Activated CD4-positive, alpha-beta T cell treated with anti-CD3 and anti-CD28 coated beads for 24 hours (primary cell): ENCODE results near the gene FBRSL1.

Experiments
- DNase-seq, 2 donors: peaks; one replicate each; pipeline ENCODE4 v3.0.0-alpha.2; 2020; ENCODE audit warnings: low read depth in 2 of 2

FBRSL1 gene

DNA sequence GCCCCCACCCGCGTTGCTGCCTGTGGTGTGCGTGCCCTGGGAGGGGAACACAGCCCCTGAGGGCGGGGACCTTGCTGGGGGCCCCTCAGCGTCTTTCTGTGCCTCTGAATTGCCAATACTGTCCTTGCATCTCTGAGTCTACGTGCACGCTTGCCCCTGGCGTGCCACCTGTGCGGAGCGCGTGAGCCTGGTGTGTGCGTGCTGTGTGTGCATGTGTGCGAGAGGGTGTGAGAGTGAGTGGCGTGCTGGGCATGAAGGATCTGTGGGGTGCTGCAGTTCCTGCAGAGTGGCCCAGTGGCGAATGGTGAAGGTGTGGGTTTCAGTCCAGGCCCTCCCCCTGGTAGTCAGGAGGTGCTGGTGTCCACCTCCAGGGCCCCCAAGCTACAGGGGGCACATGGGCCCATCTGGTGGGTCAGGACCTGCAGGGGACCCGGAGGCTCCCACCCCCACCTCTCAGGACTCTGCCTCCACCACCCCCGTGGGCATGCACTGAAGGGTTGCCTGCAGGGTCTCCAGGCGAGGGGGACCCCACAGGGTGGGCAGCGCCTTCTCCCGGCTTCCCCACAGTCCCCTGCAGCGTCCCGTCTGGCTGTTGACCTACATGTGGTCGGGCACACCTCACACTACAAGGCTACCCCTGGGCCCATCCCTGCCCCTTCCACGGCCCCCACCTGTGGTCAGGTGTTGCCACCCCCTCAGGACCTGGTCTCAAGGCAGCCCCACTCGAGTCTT is 21.0 kb downstream of the FBRSL1 start:
- no peak for DNase-seq

DNA sequence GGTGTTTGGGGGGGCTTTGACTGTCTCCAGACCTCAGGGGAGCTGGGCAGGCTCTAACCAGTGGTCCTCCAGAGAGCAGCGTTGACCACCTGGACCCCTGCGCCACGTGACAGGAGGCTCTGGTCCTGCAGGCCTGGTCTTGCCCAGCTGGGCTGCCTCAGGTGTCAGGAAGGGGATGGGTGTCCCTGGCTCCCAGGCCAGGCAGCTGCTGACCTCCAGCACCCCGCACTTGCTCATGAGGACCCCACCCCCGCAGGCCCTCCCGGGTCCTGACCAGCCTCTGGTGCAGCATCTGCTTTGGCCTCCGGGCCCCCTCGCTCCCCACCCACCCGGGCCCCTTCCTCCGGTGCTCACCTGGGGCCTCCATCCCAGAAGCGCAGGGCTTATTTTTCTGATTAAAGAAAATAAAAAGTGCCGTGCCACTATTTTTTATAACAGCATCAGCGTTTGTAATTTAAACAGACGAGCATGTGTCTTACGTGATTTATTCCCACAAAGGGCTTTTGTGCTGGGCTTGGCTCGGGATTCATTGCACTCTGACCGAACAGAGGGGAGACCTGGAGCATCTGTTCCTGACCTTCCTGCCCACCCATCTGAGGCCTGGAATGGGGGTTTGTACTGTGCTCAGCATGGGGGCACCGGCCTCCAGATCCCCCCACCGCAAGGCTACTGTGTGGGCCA is 21.7 kb downstream of the FBRSL1 start:
- DNase-seq, result no peak

DNA sequence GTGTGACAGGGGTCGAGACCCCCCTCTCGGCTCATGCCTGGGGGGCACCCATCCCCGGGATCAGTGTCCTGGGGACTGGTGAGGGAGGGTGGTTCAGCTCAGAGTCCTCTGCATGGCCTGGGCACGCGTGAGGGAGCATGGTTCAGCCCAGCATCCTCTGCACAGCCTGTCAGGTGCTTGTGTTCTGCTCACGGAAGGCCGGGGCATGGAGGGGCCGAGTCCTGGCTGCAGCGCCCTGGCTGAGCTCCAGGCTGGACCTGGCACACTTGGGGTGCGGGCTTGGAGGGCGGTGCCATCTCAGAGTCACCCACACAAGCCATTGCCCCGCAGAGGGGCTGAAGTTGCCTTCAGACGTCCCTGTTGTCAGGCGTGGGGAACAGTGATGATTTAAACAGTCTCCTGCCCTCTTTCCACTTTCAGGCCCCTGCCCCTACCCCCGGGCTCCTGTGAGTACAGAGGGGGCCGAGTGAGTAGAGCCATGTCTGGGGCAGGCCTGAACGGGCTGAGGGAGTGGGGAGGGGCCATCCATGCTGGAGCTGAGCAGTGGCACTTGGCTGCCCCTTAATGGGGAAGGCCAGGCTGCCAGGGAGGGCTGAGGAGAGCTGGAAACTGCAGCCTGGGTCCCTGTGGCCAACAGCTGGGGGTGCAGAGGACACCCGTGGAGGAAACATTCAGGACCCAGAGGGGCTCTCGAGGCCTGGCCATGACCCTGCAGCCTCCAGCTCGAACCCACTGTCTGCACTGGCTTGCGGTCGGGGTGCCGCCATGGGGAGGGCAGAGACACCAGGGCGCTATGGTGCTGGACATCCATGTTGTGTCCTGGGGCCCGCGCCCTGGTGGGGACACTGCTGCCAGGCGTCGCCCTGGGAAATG is 22.5 kb downstream of the FBRSL1 start:
- DNase-seq, result no peak

DNA sequence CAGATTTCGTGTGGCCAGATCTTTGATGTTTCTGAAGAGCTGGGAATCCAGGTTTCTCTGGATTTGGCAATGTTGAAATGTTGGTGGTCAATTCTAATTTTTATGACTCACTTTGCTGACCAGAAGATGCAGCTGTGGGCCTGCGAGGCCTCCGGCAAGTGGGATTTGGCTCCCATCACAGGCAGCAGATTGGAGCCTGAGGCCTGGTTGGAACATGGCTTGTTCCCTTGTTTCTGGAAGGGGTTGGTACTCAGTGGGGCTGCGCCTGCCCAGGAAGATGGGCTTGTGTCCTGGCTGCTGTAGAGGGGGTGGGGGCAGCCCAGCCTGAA is 23.1 kb downstream of the FBRSL1 start:
- no peak for DNase-seq

DNA sequence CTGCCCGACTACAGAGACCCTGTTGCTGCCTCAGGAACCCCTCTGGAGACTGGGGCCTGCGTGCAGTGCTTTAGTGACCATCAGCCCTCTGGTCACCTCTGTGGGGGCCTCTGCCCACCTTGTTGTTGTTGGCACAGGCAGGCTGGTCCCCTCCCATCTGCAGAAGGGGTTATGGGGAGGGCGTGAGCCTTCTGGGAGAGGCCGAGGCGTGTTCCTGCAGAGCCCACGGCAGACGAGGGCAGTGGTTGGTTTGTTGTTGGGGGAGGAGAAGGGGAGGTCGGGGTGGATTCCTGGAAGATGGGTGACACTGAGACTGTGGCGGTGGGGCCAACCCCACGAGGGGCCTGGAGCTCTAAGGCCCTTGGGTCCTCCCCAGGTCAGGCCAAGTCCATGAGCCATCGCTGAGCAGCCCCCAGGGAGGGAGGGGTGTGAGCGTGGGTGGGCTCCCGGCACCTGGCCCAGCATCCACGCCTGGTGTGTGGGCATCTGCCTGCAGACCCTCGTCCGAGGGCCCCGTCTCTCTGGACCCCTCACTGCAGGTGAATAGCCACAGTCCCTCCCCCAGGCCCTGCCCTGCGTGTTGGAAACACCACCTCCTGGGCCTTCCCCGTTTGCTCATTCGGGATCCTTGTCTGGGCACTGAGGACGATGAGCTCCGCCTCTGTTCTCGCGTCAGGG is 23.6 kb downstream of the FBRSL1 start:
- no peak for DNase-seq

DNA sequence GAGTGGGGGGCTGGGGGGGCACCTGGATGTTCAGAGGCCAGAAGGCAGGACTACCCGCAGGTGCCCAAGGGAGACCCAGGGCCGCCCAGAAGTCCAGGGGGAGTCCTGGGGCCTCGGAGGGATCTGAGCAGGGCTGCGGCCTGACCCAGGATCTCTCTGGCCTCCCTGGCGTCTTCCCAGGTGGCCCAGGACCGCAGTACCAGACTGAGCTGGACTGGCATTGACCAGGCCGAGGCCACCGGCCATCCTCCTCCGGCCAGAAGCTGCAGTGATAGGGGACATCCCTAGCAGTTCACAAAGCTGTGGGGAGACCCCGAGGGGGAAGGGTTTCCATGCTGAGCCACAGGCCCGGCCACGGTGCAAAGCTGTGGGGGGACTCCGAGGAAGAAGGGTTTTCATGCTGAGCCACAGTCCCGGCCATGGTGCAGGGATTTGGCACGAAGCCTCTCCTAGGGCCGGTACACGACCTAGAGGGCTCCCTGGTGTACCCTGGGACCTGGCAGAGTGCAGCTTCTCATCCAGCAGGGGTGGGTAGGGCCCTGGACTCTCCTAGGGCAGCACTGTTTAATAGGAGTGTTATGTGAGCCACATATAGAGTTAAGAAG is 24.4 kb downstream of the FBRSL1 start:
- DNase-seq, result no peak

DNA sequence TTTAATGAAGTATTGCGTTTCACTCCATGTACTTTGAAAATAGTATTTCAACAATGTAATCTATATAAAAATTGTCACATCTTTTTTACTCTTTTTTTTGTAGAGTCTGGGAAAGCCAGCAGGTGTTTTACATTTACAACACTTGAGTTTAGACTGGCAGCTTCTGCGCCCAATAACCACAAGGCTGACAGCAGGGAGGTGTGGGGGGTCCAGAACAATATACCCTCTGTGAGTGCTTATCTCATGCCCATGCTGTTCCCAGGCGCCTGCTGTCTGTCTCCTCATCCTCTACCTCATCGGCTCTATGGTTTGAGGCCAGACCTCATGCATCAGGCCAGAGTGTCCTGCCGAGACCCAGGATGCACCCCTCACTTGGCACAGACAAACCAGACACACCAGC is 24.9 kb downstream of the FBRSL1 start:
- DNase-seq, result no peak

DNA sequence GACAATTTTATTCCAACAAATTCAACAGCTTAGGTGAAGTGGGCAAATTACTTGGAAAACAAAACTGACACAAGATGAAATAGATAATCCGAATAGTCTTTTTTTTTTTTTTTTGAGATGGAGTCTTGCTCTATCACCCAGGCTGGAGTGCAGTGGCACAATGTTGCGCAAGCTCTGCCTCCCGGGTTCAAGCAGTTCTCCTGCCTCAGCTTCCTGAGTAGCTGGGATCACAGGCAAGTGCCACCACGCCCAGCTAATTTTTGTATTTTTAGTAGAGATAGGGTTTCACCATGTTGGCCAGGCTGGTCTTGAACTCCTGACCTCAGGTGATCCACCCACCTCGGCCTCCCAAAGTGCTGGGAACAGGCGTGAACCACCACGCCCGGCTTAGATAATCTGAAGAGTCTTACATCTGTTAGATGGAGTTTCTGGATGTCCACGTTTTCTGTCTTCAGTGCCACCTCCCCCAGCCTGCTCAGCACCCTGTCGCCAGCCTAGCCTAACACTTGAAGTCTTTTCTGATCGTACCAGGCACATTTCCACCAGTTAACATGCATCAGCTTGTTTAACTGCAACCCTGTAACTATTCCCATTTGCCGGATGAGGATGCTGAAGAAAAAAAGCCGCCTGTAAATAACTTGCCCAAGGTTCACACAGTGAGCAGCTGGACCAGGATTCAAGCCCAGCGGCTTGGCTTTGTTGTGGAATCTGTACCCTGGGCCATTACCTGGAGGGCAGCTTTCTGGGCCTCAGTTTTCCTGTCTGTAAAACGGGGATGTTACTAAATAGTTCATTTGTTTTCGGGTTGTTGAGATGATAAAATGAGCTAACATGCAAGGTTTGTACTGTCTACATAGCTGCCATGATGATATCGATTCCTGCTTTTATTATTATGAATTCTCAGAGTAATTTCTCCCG is 26.4 kb downstream of the FBRSL1 start:
- no peak for DNase-seq

DNA sequence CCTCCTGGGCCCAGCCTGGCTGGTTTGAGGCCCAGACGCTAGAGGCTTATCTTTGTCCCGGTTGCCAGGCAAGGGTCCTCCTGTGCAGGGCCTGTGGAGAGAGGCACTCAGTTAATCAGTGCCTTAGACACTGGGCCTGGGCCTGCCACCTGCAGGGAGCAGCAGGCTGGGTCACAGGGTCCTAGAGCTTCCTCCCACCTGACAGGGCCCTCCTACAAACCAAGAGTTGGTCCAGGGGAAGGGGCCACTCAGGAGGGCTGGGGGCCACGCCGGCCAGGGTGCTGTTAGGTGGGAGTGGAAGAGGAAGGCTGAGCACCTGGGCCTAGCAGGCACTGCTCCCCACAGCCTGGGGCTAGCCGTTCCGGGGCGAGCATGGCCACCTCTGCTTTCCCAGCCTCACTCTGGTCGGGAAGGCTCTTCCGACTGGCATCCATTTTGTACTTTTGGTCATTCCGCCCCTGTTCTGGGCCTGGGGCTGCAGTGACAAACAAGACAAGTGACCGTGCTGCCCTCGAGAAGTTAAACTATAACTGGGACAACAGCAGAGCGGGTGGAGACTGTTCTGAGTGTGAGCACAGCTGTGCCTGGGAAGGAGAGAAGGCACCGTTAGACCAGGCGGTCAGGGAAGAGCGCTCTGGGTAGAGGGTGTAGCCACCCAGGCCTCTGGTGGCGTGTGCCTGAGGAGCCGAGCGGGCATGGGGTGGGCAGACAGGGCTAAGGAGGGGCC is 27.2 kb downstream of the FBRSL1 start:
- DNase-seq, result no peak

DNA sequence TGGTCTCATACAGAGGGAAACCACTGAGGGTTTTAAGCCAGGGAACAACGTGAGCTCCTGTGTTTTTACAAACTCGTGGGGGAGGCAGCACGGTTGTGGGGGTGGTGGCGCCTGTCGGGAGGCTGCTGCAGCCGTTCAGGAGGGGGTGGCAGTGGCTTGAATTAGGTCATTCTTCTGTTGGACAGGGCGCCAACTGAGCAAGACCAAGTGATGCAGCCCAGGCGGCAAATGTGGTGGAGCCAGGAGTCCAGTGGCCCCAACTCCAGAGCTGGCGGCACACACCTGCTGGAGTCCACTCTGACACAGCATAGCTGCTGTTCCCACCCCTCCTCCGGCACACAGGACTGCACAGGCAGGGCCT is 27.8 kb downstream of the FBRSL1 start:
- no peak for DNase-seq

DNA sequence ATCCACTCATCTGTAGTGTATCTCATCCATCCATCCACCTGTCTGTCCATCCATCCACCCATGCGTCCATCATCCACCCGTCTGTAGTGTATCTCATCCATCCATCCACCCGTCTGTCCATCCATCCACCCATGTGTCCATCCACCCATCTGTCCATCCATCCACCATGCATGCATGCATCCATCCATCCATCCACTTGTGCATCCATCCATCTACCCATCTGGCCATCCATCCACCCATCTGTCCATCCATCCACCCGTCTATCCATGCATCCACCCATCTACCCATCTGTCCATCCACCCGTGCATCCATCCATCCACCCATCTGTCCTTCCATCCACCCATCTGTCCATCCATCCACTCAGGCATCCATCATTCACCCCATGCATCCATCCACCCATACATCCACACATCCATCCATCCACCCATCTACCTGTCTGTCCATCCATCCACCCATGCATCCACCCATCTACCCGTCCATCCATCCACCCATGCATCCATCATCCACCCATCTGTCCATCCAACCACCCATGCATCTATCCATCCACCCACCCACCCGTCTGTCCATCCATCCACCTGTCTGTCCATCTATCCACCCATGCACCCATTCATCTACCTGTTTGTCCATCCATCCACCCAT is 28.5 kb downstream of the FBRSL1 start:
- no peak for DNase-seq

DNA sequence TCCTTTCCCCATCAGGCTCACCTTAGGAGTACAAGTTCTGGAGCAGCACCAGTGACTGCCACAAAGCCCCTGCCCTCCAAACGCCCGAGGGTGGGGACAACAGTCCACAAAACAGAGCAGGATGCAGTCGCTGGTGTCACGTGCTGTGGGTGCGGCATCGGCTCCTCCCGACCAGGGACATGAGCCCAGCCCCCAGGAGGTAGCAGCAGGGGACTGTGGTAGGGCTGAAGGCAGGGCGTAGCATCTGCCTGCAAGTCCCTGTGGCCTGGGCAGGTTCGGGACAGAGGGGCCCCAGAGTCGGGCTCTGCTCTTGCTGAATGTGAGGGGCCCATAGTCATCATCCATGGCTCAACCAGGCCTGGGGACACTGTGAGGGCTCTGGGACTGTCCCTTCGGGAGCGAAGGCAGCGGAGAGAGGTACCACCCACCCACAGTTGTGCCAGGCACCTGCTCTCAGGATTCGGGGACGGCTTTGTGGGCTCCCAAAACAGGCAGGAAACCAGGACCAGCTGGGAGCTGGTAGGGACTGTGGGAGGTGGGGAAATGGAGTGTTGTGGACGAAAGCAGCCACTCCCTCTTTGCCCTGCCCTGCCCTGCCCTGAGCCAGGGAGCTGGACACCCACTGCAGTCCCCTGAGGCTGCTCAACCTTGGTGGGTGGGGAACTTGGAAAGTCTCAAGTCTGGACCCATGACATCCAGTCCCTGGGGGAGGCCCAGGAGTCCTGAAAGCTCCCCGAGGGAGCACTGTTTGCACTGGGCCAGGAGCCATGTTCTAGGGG is 30.7 kb downstream of the FBRSL1 start:
- no peak for DNase-seq

DNA sequence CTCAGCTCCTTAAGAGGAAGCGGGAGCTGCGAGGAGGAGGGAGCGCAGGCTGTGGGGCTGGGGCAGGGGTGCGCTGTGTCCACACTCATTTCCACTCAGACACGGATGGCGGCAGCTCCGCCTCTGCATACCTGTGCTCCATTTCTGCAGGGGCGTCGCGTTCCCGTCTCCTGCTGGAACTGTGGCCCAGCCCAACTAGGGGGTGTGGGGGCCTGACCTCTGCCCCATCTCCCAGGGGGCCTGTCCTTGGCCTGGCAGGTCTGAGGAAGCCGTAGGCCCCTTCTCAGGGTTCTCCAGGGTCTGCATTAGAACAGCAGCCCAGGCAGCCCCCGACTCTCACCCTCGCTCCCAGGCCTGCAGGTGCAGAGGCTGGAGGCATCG is 31.2 kb downstream of the FBRSL1 start:
- DNase-seq, result no peak

DNA sequence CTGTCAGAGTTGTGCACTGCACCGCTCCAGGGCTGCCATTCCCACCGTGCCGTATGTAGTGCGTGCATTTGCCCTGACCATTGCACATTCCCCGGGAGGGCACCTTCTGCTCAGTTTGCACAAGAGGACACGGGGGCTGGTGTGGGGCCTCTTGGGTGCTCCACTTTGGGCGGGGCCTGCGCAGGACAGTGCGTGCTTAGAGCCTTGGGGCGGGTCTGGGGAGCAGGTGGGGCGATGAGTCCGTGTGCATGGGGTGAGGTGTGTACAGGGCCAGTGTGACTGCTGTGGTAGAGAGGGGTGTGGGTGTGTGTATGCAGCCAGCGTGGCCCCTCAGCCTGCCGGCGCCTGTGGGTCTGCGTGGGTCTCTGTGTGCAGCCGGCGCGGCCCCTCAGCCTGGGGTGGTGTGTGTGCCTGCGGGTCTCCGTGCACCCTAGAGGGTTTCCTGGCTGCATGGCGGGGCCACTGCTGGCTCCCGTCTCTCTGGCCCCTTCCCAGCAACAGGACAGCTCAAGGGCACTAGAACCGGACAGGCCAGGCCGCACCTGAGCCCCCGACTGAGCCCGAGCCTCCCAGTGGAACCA is 31.9 kb downstream of the FBRSL1 start:
- no peak for DNase-seq

DNA sequence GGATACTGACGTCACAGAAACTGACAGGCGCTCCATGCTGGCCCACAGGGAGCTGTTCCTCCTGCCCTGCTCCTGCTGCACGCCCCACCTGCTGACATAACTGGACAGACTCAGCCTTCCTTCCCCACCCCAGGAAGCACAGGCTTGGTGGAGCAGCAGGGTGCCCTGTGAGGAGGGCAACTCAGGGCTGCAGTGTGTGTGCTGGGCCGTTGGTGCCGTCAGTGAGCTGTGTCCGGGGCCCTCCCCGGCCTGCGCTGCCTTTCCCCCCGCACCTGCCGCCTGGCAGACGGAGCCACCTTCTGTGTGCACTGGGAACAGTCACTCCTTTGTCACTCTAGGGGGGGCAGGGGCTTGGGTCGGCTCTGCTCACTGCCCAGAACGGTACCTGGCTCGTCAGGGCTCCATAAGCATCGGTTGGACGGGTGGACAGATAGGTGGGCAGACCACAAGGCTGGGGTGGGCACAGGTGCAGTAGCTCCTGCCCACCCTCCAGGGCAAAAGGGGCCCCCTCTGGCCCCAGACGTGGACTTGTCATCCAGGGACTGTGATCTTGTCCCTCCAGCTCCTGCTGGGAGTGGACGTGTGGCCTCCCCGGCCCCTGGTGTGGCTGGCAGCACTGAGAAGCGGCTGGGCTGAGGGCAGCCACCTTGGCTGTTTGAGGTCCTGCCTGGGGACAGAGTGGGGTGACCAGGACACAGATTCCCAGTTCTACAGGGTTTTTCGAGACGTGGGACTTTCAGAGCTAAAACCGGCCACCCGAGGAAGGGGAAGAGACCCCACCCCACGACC is 32.8 kb downstream of the FBRSL1 start:
- DNase-seq, result no peak

DNA sequence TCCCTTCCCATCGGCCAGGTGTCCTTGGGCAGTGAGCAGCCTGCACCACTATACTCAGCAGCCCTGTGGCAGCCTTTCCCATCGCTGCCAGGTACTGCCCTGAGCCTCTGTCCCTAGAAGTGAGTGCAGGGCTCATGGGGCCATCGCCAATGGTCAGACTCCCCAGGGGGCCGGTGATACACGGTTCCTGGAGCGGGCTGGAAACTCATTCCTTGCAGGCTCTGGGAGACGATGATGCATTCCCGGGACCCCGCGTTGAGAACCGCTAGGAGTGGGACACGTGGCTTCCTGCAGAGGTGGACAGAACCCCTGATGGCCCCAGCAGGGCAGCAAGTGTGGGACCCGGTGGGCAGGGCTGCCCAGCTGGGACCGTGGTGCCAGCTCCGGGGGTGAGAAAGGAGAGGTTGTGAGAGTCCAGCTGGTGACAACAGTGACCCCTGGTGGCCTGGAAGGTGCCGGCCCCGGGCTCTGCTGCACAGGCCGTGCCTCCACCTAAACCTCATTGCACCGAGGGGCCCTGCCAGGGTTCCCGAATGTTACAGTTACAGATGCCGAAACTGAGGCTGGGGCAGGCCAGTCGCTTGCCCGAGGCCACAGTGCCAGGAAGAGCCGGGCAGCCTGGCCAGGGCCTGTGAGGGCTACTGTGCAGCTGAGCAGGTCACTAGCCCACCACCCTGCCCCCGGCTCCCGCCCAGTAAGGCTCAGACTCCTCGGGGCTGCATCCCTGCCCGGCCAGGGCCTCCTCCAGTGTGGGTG is 33.8 kb downstream of the FBRSL1 start:
- peak; percentile 64 to 70 for DNase-seq

DNA sequence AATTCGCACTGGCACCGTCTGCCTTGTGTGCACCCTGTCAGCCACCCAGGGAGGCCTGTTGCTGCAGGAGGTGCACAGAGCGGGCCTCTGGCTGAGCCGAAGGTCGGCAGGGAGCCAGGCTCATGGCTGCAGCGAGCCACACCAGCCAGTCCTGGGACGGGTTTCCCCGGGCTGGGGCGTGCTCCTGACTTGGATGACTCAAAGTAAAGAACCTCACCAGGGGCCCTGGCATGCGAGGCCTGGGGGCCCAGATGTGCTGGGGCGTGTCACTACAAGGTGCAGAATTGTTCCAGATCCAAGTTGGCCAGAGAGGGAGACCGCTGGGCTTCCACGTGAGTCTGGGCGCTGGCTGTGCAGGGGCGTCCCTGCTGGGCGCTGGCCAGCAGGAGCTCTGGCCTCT is 34.5 kb downstream of the FBRSL1 start:
- no peak for DNase-seq
